Hematopoietic multipotent progenitor cell treated with erythropoietin and hydrocortisone succinate and interleukin-3 and kit ligand, for 15 days (in vitro differentiated cells): ENCODE data around the gene FMOD.

Source experiments
- DNase-seq: peaks from one replicate; pipeline ENCODE4 v3.0.0-alpha.2; 2015; ENCODE audit warnings: low spot score

Gene FMOD

GRCh38 chr1:203351037-203351625, at the start of gene FMOD:
Gene FMOD (minus strand): TSS chr1:203351122. CDS start chr1:203348270, 2,852 bp downstream.
- DNase-seq, result no peak

GRCh38 chr1:203396595-203397194, 45.8 kb upstream of the FMOD start:
- DNase-seq, result no peak

GRCh38 chr1:203395751-203396150, 44.8 kb upstream of the FMOD start:
- no peak for DNase-seq

- DNase-seq, result no peak
Measured at GRCh38 chr1:203390298-203390697, 39.4 kb upstream of the FMOD start.

- no peak for DNase-seq
Measured at GRCh38 chr1:203388683-203389082, 37.8 kb upstream of the FMOD start.

- DNase-seq, result no peak
Measured at GRCh38 chr1:203382026-203382425, 31.1 kb upstream of the FMOD start.

GRCh38 chr1:203381151-203381751, 30.3 kb upstream of the FMOD start:
- DNase-seq, result no peak

GRCh38 chr1:203380420-203381150, 29.7 kb upstream of the FMOD start:
- no peak for DNase-seq

- no peak for DNase-seq
Measured at GRCh38 chr1:203379825-203380224, 28.9 kb upstream of the FMOD start.

GRCh38 chr1:203378556-203379245, 27.8 kb upstream of the FMOD start:
- no peak for DNase-seq

- DNase-seq, result no peak
Measured at GRCh38 chr1:203373991-203374390, 23.1 kb upstream of the FMOD start.

- no peak for DNase-seq
Measured at GRCh38 chr1:203373002-203373401, 22.1 kb upstream of the FMOD start.

- no peak for DNase-seq
Measured at GRCh38 chr1:203371288-203371687, 20.4 kb upstream of the FMOD start.

- no peak for DNase-seq
Measured at GRCh38 chr1:203369666-203370065, 18.7 kb upstream of the FMOD start.

GRCh38 chr1:203368624-203369451, 17.9 kb upstream of the FMOD start:
- no peak for DNase-seq

GRCh38 chr1:203367057-203367456, 16.1 kb upstream of the FMOD start:
- DNase-seq, result no peak

GRCh38 chr1:203366476-203366875, 15.6 kb upstream of the FMOD start:
- no peak for DNase-seq

GRCh38 chr1:203364806-203365205, 13.9 kb upstream of the FMOD start:
- DNase-seq, result no peak

GRCh38 chr1:203364094-203364801, 13.3 kb upstream of the FMOD start:
- DNase-seq, result no peak

GRCh38 chr1:203362720-203363025, 11.8 kb upstream of the FMOD start:
- no peak for DNase-seq
